Suprapubic skin (tissue), 4 donors: ENCODE measurements around the gene SMAP1. TPM values are rescaled to one million over a fixed set of nuclear protein-coding genes. Genes with fewer than 3 reads are reported as not detected.
A peak's percentile ranks its signal among the peaks of the same experiment; 100 is the strongest.

Source experiments
- DNase-seq, 2 donors: peaks; one replicate each; pipeline ENCODE4 v3.0.0-alpha.2; 2019; ENCODE audit warnings: low spot score in 2 of 2
- H3K27ac ChIP-seq: fragments of 200-600 bp; sonication (generic); one replicate; pipeline ENCODE4 v1.5.1; 2019
- H3K27me3 ChIP-seq: fragments of 200-600 bp; sonication (generic); one replicate; pipeline ENCODE4 v1.5.1; 2019
- H3K36me3 ChIP-seq: fragments of 200-600 bp; sonication (generic); one replicate; pipeline ENCODE4 v1.5.1; 2019
- H3K4me1 ChIP-seq: fragments of 200-600 bp; sonication (generic); one replicate; pipeline ENCODE4 v1.5.1; 2019
- H3K4me3 ChIP-seq: fragments of 200-600 bp; sonication (generic); one replicate; pipeline ENCODE4 v1.5.1; 2019; ENCODE audit warnings: mild to moderate bottlenecking
- H3K9me3 ChIP-seq: fragments of 200-600 bp; sonication (generic); one replicate; pipeline ENCODE4 v1.5.1; 2019
- CTCF ChIP-seq, 2 donors: fragments of 200-600 bp in 1 of 2; fragments of 450-650 bp in 1 of 2; sonication (generic) in 1 of 2; IDR thresholded peaks; one replicate each; pipeline ENCODE4 v1.5.1; 2016 to 2019; ENCODE audit warnings: antibody characterized with exemption in 2 of 2, mild to moderate bottlenecking in 1 of 2, moderate library complexity in 1 of 2
- EP300 ChIP-seq: sonication (generic); formaldehyde crosslinking; IDR thresholded peaks from one replicate; pipeline ENCODE4 v1.6.1; 2017; ENCODE audit warnings: antibody characterized with exemption
- POLR2A ChIP-seq, 2 donors: fragments of 450-650 bp; IDR thresholded peaks; one replicate each; pipeline ENCODE4 v1.6.1; 2017; ENCODE audit warnings: antibody characterized with exemption in 2 of 2, mild to moderate bottlenecking in 2 of 2, moderate library complexity in 2 of 2
- POLR2AphosphoS5 ChIP-seq, 3 donors: sonication (generic); formaldehyde crosslinking; IDR thresholded peaks; one replicate each; pipeline ENCODE4 v1.6.1; 2017; ENCODE audit warnings: antibody characterized with exemption in 3 of 3
- WGBS: methylation state at CpG from one replicate; pipeline ENCODE4 v1.1.5; 2018; 5-methylcytosine and 5-hydroxymethylcytosine counted together
- total RNA-seq, 4 donors: library from RNA; depleted of rRNA; stranded (reverse); fragments of >200 nt; gene quantifications; one replicate each; pipeline ENCODE4 v1.1.0, GENCODE V29; 2016

The SMAP1 gene
- total RNA-seq, 4 donors from 2014 or later = 28.8 to 39.1 (median 30.8) TPM

GRCh38 chr6:70652216-70652615 lies 15.5 kb upstream of the SMAP1 start:
- no peak for TF ChIP-seq POLR2AphosphoS5 (IDR thresholded peaks at IDR 0.05)
- TF ChIP-seq POLR2A (IDR thresholded peaks at IDR 0.05) = no peak
- TF ChIP-seq CTCF (IDR thresholded peaks at IDR 0.05) = no peak
- no peak for TF ChIP-seq EP300
- Histone ChIP-seq H3K27me3 (no peaks in the 10 kb centered on the region), H3K4me3 (no peak overlapping the region), H3K36me3 (no peaks in the 10 kb centered on the region), H3K4me1 (no peaks in the 10 kb centered on the region), H3K9me3 (no peaks in the 10 kb centered on the region), H3K27ac (no peak overlapping the region)
- no peak for DNase-seq
- WGBS = 95% methylated on average over 1 of the region's 1 CpG

- no peak overlapping the region for H3K4me3 ChIP-seq
- H3K9me3 ChIP-seq = no peaks in the 10 kb centered on the region
- no peaks in the 10 kb centered on the region for H3K36me3 ChIP-seq
- no peak for DNase-seq
- 69% methylated on average over 3 of the region's 3 CpGs for WGBS
- no peak for TF ChIP-seq CTCF (IDR thresholded peaks at IDR 0.05)
- no peak for TF ChIP-seq POLR2AphosphoS5 (IDR thresholded peaks at IDR 0.05)
- no peak for TF ChIP-seq POLR2A (IDR thresholded peaks at IDR 0.05)
- TF ChIP-seq EP300 = no peak
- no peaks in the 10 kb centered on the region for H3K4me1 ChIP-seq
- no peak overlapping the region for H3K27ac ChIP-seq
- H3K27me3 ChIP-seq = no peaks in the 10 kb centered on the region
Measured at GRCh38 chr6:70657706-70658105, 10.0 kb upstream of the SMAP1 start.

- Histone ChIP-seq H3K4me1 (peaks cover 13% of the 10 kb centered on the region), H3K27me3 (no peaks in the 10 kb centered on the region), H3K4me3 (no peak overlapping the region), H3K36me3 (no peaks in the 10 kb centered on the region), H3K27ac (no peak overlapping the region), H3K9me3 (no peaks in the 10 kb centered on the region)
- WGBS = 89% methylated on average over 5 of the region's 6 CpGs
- TF ChIP-seq EP300 = no peak
- TF ChIP-seq POLR2AphosphoS5 (IDR thresholded peaks at IDR 0.05) = no peak
- no peak for TF ChIP-seq POLR2A (IDR thresholded peaks at IDR 0.05)
- no peak for TF ChIP-seq CTCF (IDR thresholded peaks at IDR 0.05)
- DNase-seq = no peak
Measured at GRCh38 chr6:70663881-70664466, 3.7 kb upstream of the SMAP1 start.

- H3K9me3 ChIP-seq = no peaks in the 10 kb centered on the region
- no peak for DNase-seq
- no peaks in the 10 kb centered on the region for H3K36me3 ChIP-seq
- H3K27me3 ChIP-seq = no peaks in the 10 kb centered on the region
- H3K4me3 ChIP-seq = peak overlapping the region; percentile 76
- peaks cover 34% of the 10 kb centered on the region for H3K4me1 ChIP-seq
- no peak for TF ChIP-seq POLR2AphosphoS5 (IDR thresholded peaks at IDR 0.05)
- 94% methylated on average over 6 of the region's 6 CpGs for WGBS
- no peak overlapping the region for H3K27ac ChIP-seq
Measured at GRCh38 chr6:70666706-70667105, 977 bp upstream of the SMAP1 start.

GRCh38 chr6:70667256-70667710 lies 400 bp upstream of the SMAP1 start:
- peaks cover 37% of the 10 kb centered on the region for H3K4me1 ChIP-seq
- no peaks in the 10 kb centered on the region for H3K27me3 ChIP-seq
- TF ChIP-seq EP300 = no peak
- TF ChIP-seq CTCF (IDR thresholded peaks at IDR 0.05) = no peak
- no peak for TF ChIP-seq POLR2A (IDR thresholded peaks at IDR 0.05)
- TF ChIP-seq POLR2AphosphoS5 (IDR thresholded peaks at IDR 0.05) = no peak
- H3K4me3 ChIP-seq = peak overlapping the region; percentile 76
- H3K27ac ChIP-seq = peak overlapping the region; percentile 88
- no peaks in the 10 kb centered on the region for H3K36me3 ChIP-seq
- H3K9me3 ChIP-seq = no peaks in the 10 kb centered on the region
- WGBS = 10% methylated on average over 11 of the region's 15 CpGs
- DNase-seq = no peak

GRCh38 chr6:70668499-70668812 lies 773 bp downstream of the SMAP1 start:
- peak in 1 of 2 donors; percentile 72 for DNase-seq
- Histone ChIP-seq H3K4me3 (peak overlapping the region; percentile 76), H3K4me1 (peaks cover 48% of the 10 kb centered on the region), H3K36me3 (no peaks in the 10 kb centered on the region), H3K9me3 (no peaks in the 10 kb centered on the region), H3K27ac (peak overlapping the region; percentile 88), H3K27me3 (no peaks in the 10 kb centered on the region)
- WGBS = under 1% methylated on average over 8 of the region's 8 CpGs
- TF ChIP-seq POLR2AphosphoS5 (IDR thresholded peaks at IDR 0.05) = no peak
- TF ChIP-seq EP300 = no peak
- no peak for TF ChIP-seq POLR2A (IDR thresholded peaks at IDR 0.05)
